Stimulated activated CD4-positive, alpha-beta T cell treated with anti-CD3 and anti-CD28 coated beads, Interleukin-2, amount 100 ng/mL, for 4 hours (primary cell): ENCODE results near the gene FOXE3.

Source experiments
- DNase-seq: peaks from one replicate; pipeline ENCODE4 v3.0.0-alpha.2; 2020; ENCODE audit warnings: low read depth

The FOXE3 gene

DNA sequence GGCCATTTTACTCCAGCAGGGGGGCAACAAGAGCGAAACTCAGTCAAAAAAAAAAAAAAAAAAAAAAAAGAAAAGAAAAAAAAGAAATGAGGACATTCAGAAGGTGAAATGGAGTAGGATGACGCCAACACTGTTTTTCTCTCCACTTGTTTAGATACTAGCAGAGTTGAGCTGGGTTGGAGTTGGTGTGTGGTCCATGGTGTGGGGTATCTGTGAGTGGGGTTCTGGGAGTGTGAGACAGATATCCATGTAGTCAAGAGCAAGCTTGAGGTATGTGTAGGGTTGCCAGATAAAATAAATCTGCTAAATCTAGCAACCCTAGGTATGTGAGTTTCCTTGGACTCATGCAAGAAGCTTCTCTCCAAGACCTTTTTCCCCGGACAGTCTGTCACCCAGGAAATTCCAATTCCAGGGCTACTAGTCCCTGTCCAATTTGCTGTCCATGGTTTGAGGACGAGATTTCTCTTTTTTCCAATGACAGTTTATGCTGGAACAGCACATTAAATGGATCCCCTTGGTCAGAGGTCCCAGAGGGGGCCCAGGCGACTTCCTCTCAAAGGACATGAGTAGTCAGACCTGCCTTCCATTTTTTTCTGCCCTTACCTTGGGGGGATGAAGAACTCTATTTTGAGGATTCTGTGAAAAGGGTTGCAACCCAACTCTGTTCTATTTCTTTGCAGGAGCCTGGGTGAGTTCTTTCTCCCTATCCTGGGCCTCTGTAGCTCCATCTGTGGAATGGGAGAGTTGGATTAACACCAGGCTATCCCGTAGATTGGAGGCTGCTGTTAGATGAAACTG, 19.6 kb downstream of the FOXE3 start:
- no peak for DNase-seq

- peak; percentile 56 for DNase-seq
Measured at GRCh38 chr1:47436304-47436978, 20.4 kb downstream of the FOXE3 start.

- DNase-seq = no peak
Measured at GRCh38 chr1:47436979-47437446, 20.9 kb downstream of the FOXE3 start.

- peak; percentile 84 for DNase-seq
Measured at GRCh38 chr1:47437447-47438164, 21.5 kb downstream of the FOXE3 start, which contains the start of gene FOXD2. Gene FOXD2, plus strand, starts transcription at chr1:47438044. Its CDS starts 92 bp downstream, at chr1:47438136.

GRCh38 chr1:47438165-47439016, 22.3 kb downstream of the FOXE3 start:
- no peak for DNase-seq

DNA sequence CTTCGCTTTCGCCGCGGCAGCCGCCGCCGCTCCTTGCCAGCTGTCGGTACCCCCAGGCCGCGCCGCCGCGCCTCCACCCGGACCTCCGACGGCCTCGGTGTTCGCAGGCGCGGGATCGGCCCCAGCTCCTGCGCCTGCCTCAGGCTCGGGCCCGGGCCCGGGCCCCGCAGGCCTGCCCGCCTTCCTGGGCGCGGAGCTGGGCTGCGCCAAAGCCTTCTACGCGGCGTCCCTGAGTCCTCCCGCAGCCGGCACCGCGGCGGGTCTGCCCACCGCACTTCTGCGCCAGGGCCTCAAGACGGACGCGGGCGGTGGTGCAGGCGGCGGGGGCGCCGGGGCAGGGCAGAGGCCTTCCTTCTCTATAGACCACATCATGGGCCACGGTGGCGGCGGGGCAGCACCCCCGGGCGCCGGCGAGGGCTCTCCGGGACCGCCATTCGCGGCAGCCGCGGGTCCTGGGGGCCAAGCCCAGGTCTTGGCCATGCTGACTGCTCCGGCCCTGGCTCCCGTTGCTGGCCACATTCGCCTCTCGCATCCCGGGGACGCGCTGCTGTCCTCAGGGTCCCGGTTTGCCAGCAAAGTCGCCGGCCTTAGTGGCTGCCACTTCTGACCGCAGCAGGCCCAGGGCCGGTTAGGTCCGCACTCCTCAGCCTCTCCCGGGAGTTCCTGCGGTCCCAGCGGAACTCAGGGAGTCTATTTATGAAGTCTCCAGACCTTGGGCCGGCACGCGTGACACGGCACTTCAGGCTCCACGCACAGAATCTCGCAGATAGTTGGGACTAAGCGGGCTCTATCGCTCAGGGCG, 23.1 kb downstream of the FOXE3 start:
- no peak for DNase-seq

DNA sequence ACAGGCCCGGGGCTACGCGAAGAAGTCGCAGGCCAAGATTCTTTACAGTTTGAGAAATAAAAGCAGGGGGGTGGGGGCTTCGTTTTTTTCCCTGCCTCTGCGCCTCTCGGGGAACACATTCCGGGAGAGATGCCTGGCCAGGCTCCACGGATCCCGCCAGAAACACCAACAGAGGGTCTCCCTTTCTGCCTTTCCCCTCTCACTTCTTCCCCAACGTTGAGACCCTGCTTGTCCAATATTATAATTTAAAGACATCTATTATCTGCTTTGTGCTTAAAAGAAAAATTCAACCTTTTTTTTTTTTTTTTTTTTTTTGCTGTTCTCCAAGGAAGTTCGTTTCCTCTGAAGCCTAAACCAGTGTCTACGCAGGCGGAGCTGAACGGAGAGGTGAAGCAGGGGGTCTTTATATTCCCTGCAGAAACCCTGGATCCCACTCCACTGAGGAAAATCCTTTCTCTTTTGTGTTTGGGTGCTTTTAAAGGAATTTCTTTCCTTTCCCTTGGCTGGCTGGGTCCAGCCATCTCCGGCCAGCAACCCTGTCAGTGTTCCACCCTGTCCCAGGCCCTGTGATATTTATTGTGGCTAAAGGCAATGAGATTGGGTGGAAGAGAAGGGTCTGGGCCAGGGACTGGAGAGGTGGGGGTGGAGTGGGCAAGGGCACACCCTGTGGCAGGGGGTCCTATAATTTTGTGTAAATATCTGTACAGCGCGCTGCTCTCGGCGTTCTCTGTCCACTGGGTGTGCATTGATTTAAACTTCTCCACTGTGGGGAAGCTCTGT, 23.9 kb downstream of the FOXE3 start:
- DNase-seq = no peak

DNA sequence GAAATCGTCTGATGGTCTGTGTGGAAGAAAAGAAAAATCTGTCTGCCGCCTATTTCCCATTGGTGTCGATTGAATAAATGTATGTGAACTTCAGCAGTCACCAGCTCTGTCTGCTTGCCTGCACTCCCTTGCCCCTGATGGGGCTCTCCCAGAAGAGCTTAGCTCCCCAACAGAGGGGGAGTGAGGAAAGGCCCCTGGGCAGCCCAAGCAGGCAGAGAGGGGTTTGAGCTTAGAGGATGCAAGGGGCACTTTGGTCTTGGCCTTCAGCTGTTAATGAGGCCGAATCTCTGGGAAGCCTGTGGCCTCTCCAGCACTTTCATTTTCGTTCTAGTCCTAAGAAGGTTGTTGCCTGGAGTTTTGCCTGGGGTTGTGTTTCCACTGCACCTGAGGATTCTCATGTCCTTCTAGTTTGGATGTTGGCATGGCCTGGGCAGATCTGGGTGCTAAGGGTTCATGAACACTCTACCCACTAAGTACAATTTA, 24.6 kb downstream of the FOXE3 start:
- no peak for DNase-seq

GRCh38 chr1:47441450-47442106, 25.5 kb downstream of the FOXE3 start:
- no peak for DNase-seq

DNA sequence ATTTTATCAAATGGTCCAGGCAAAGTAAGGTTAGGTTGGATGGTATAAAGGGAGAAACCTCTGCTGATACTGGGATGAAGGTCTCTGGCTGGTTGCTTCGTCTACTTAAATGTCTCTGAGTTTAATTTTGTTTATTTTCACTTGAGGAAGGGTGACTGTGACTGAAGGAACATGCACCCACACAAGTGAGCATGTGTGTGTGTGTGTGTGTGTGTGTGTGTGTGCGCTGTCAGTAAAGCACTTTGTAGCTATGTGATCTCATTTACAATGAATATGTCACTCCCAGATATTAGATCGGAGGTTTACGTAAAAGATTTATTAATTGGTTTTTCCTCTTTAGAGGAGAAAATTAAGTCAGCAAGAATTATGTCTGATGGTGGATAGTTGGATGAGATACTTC, 26.1 kb downstream of the FOXE3 start:
- no peak for DNase-seq

- no peak for DNase-seq
Measured at GRCh38 chr1:47442842-47443529, 26.9 kb downstream of the FOXE3 start.

GRCh38 chr1:47443530-47444296, 27.6 kb downstream of the FOXE3 start:
- no peak for DNase-seq

- DNase-seq = no peak
Measured at GRCh38 chr1:47444297-47444561, 28.1 kb downstream of the FOXE3 start.

DNA sequence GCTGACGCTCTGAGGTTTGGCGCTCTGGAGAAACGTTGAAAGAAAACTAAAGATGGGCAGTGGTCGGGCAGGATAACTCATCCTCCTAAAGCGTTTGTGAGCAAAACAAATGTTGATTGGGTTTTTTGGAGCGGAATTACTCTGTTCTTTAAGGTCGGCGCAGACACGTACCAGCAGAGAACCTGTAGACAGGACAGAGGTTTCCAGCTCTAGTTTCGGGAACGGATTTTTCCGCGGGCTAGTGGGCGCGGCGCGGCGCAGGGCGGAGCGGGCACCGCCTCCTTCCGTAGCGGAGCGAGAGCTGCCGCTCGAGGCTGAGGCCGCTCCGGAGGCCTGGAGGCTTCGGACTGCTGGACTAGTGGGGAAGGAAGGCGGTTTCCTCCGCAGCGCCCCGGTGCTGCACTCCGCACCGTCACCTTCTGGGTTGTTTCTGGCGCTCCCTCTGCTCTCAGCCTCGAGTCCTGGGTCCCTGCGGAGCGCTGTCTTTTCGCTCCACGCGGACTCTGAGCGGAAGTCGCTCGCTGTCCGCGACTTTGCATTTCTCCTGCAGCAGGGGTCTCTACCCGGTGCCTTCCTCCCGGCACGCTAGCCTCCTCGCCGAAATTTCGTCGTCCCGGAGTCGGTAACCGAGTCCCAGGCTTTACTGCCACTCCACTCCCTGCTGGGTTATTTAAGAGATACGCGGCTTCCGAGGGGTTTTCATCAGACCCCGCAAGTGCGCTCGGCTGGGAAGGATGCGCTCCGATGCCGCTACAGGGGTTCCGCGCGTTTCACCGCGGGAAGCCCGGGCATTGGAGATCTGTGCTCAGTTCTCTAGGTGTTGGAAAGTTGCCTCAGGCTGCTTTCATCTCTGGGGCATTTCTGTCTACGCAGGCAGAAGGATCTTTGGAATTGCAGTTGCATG, 28.7 kb downstream of the FOXE3 start:
- no peak for DNase-seq

DNA sequence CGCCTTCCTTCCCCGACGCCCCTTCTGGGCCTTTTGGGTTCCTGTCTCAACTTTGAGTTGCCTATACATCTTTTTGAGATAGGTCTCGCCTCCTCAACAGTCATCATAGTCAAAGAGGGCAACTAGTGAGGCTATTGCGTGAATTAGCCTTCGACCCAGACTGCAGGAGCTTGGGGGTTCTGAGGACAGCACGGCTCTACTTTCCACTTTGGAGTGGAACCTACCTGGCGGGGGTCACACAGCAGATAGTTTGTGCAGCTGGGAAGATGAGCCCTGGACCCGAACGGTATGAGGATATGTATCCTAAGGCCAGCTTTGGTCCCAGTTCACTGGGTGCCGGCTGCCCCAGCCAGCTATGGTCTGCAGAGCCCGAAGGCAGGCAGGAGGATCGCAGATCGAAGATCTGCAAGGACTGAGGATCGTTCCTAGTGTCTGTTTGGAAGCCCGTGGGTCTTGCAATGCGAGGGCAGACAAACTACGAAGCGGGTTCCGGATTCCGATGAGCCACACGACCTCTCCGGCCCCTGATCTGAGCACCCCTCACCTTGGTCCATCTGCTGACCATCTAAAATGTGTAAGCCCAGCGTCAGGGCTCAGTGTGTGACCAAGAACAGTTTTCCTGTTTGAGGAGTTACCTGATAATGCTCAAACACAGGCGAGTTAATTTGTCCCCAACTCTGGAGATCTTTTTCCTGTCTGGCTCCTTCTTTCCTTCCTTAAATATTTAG, 29.9 kb downstream of the FOXE3 start:
- no peak for DNase-seq

GRCh38 chr1:47448462-47449222, 32.6 kb downstream of the FOXE3 start:
- no peak for DNase-seq
